ENCODE measurements around the gene CENATAC. TPM values are rescaled to one million over a fixed set of nuclear protein-coding genes. Genes with fewer than 3 reads are reported as not detected.
"Not testable (repeated sequence)": the region's sequence is repeated elsewhere in the genome, so short reads cannot be mapped to it uniquely, and the experiment has no call there.

CENATAC gene
- total and polyA plus RNA-seq, 4 donors = 10.3 to 138 (median 59.1) TPM

- ATAC-seq (ENCODE audit: low FRiP score) = no peak
- intact Hi-C loops (cut with DNase I) = no loop called here
- DNase-seq = no peak
- H3K9me3 ChIP-seq (ENCODE audit: control insufficient read depth, low read length) = no peaks in the 10 kb centered on the region
- H3K27me3 ChIP-seq (ENCODE audit: control insufficient read depth in 1 of 2, insufficient read depth in 2 of 2, low read length in 1 of 2) = no peaks in the 10 kb centered on the region
- no peak overlapping the region for H3K27ac ChIP-seq (ENCODE audit: low read depth in 1 of 2, low read length in 2 of 2)
- peaks cover 3% of the 10 kb centered on the region in 2 donors for H3K36me3 ChIP-seq (ENCODE audit: control insufficient read depth in 1 of 2, insufficient read depth in 2 of 2, low read length in 1 of 2)
- H3K4me1 ChIP-seq (ENCODE audit: control insufficient read depth in 1 of 2, insufficient read depth in 2 of 2, low read length in 2 of 2) = no peaks in the 10 kb centered on the region
- 47 to 48% methylated on average over 1 of the region's 1 CpG for WGBS, 2 donors
- H3K4me3 ChIP-seq (ENCODE audit: low read length in 2 of 2) = no peak overlapping the region
Observed at GRCh38 chr11:119000906-119001305, 3.0 kb downstream of the CENATAC start.

- Histone ChIP-seq H3K36me3 (ENCODE audit: control insufficient read depth in 1 of 2, insufficient read depth in 2 of 2, low read length in 1 of 2) (peaks cover 3% of the 10 kb centered on the region in 2 donors), H3K27me3 (ENCODE audit: control insufficient read depth in 1 of 2, insufficient read depth in 2 of 2, low read length in 1 of 2) (no peaks in the 10 kb centered on the region), H3K4me3 (ENCODE audit: low read length in 2 of 2) (no peak overlapping the region), H3K27ac (ENCODE audit: low read depth in 1 of 2, low read length in 2 of 2) (no peak overlapping the region), H3K4me1 (ENCODE audit: control insufficient read depth in 1 of 2, insufficient read depth in 2 of 2, low read length in 2 of 2) (no peaks in the 10 kb centered on the region), H3K9me3 (ENCODE audit: control insufficient read depth, low read length) (no peaks in the 10 kb centered on the region)
- 87 to 90% methylated on average over 4 of the region's 4 CpGs for WGBS, 2 donors
- intact Hi-C loops (cut with DNase I) = no loop called here
- no peak for DNase-seq
- ATAC-seq (ENCODE audit: low FRiP score) = no peak
Observed at GRCh38 chr11:119006656-119007055, 8.7 kb downstream of the CENATAC start.

- Histone ChIP-seq H3K9me3 (ENCODE audit: control insufficient read depth, low read length) (no peaks in the 10 kb centered on the region), H3K4me3 (ENCODE audit: low read length in 2 of 2) (no peak overlapping the region), H3K27me3 (ENCODE audit: control insufficient read depth in 1 of 2, insufficient read depth in 2 of 2, low read length in 1 of 2) (no peaks in the 10 kb centered on the region), H3K4me1 (ENCODE audit: control insufficient read depth in 1 of 2, insufficient read depth in 2 of 2, low read length in 2 of 2) (no peaks in the 10 kb centered on the region), H3K36me3 (ENCODE audit: control insufficient read depth in 1 of 2, insufficient read depth in 2 of 2, low read length in 1 of 2) (peaks cover 0 to 1% of the 10 kb centered on the region in 2 donors), H3K27ac (ENCODE audit: low read depth in 1 of 2, low read length in 2 of 2) (no peak overlapping the region)
- no peak for DNase-seq
- WGBS, 2 donors = 74 to 79% methylated on average over 6 of the region's 6 CpGs
- no peak for ATAC-seq (ENCODE audit: low FRiP score)
- intact Hi-C loops (cut with DNase I) = no loop called here
Observed at GRCh38 chr11:119011476-119012053, 13.6 kb downstream of the CENATAC start.

GRCh38 chr11:119012629-119013170 lies 14.8 kb downstream of the CENATAC start:
- DNase-seq = no peak
- intact Hi-C loops (cut with DNase I) = no loop called here
- no peaks in the 10 kb centered on the region for H3K4me1 ChIP-seq (ENCODE audit: control insufficient read depth in 1 of 2, insufficient read depth in 2 of 2, low read length in 2 of 2)

GRCh38 chr11:119014209-119014924 lies 16.4 kb downstream of the CENATAC start:
- H3K36me3 ChIP-seq (ENCODE audit: control insufficient read depth in 1 of 2, insufficient read depth in 2 of 2, low read length in 1 of 2) = peaks cover 0 to 1% of the 10 kb centered on the region in 2 donors
- no peaks in the 10 kb centered on the region for H3K9me3 ChIP-seq (ENCODE audit: control insufficient read depth, low read length)
- H3K27ac ChIP-seq (ENCODE audit: low read depth in 1 of 2, low read length in 2 of 2) = no peak overlapping the region
- 93 to 95% methylated on average over 17 of the region's 17 CpGs for WGBS, 2 donors
- no peak overlapping the region for H3K4me3 ChIP-seq (ENCODE audit: low read length in 2 of 2)
- intact Hi-C loops (cut with DNase I) = no loop called here
- H3K4me1 ChIP-seq (ENCODE audit: control insufficient read depth in 1 of 2, insufficient read depth in 2 of 2, low read length in 2 of 2) = no peaks in the 10 kb centered on the region
- H3K27me3 ChIP-seq (ENCODE audit: control insufficient read depth in 1 of 2, insufficient read depth in 2 of 2, low read length in 1 of 2) = no peaks in the 10 kb centered on the region
- ATAC-seq (ENCODE audit: low FRiP score) (no peak), DNase-seq (no peak)

More at GRCh38 chr11:119012629-119013170, 14.8 kb downstream of the CENATAC start:
- Histone ChIP-seq H3K36me3 (ENCODE audit: control insufficient read depth in 1 of 2, insufficient read depth in 2 of 2, low read length in 1 of 2) (peaks cover 0 to 1% of the 10 kb centered on the region in 2 donors), H3K27ac (ENCODE audit: low read depth in 1 of 2, low read length in 2 of 2) (peak overlapping the region in 1 of 2 donors; percentile 19), H3K27me3 (ENCODE audit: control insufficient read depth in 1 of 2, insufficient read depth in 2 of 2, low read length in 1 of 2) (no peaks in the 10 kb centered on the region), H3K9me3 (ENCODE audit: control insufficient read depth, low read length) (no peaks in the 10 kb centered on the region), H3K4me3 (ENCODE audit: low read length in 2 of 2) (no peak overlapping the region)
- no peak for ATAC-seq (ENCODE audit: low FRiP score)
- 74 to 79% methylated on average over 3 of the region's 3 CpGs for WGBS, 2 donors

- no peaks in the 10 kb centered on the region for H3K27me3 ChIP-seq (ENCODE audit: control insufficient read depth in 1 of 2, insufficient read depth in 2 of 2, low read length in 1 of 2)
- 63 to 67% methylated on average over 8 of the region's 8 CpGs for WGBS, 2 donors
- peaks cover 0 to 1% of the 10 kb centered on the region in 2 donors for H3K36me3 ChIP-seq (ENCODE audit: control insufficient read depth in 1 of 2, insufficient read depth in 2 of 2, low read length in 1 of 2)
- H3K27ac ChIP-seq (ENCODE audit: low read depth in 1 of 2, low read length in 2 of 2) = no peak overlapping the region
- no peaks in the 10 kb centered on the region for H3K9me3 ChIP-seq (ENCODE audit: control insufficient read depth, low read length)
- DNase-seq (no peak), ATAC-seq (ENCODE audit: low FRiP score) (no peak)
- intact Hi-C loops (cut with DNase I) = no loop called here
- no peaks in the 10 kb centered on the region for H3K4me1 ChIP-seq (ENCODE audit: control insufficient read depth in 1 of 2, insufficient read depth in 2 of 2, low read length in 2 of 2)
- no peak overlapping the region for H3K4me3 ChIP-seq (ENCODE audit: low read length in 2 of 2)
Observed at GRCh38 chr11:119015054-119015611, 17.2 kb downstream of the CENATAC start.

- DNase-seq = no peak
- no peak overlapping the region for H3K27ac ChIP-seq (ENCODE audit: low read depth in 1 of 2, low read length in 2 of 2)
- H3K4me3 ChIP-seq (ENCODE audit: low read length in 2 of 2) = no peak overlapping the region
- ATAC-seq (ENCODE audit: low FRiP score) = no peak
- intact Hi-C loops (cut with DNase I) = no loop called here
- H3K27me3 ChIP-seq (ENCODE audit: control insufficient read depth in 1 of 2, insufficient read depth in 2 of 2, low read length in 1 of 2) = no peaks in the 10 kb centered on the region
- peaks cover 0 to 1% of the 10 kb centered on the region in 2 donors for H3K36me3 ChIP-seq (ENCODE audit: control insufficient read depth in 1 of 2, insufficient read depth in 2 of 2, low read length in 1 of 2)
- H3K9me3 ChIP-seq (ENCODE audit: control insufficient read depth, low read length) = no peaks in the 10 kb centered on the region
- no peaks in the 10 kb centered on the region for H3K4me1 ChIP-seq (ENCODE audit: control insufficient read depth in 1 of 2, insufficient read depth in 2 of 2, low read length in 2 of 2)
- 72 to 77% methylated on average over 14 of the region's 14 CpGs for WGBS, 2 donors
Observed at GRCh38 chr11:119016216-119017009, 18.5 kb downstream of the CENATAC start.

- ATAC-seq (ENCODE audit: low FRiP score); H3K4me1 ChIP-seq (ENCODE audit: control insufficient read depth in 1 of 2, insufficient read depth in 2 of 2, low read length in 2 of 2); H3K36me3 ChIP-seq (ENCODE audit: control insufficient read depth in 1 of 2, insufficient read depth in 2 of 2, low read length in 1 of 2); H3K27me3 ChIP-seq (ENCODE audit: control insufficient read depth in 1 of 2, insufficient read depth in 2 of 2, low read length in 1 of 2); H3K9me3 ChIP-seq (ENCODE audit: control insufficient read depth, low read length); intact Hi-C loops (cut with DNase I); DNase-seq: not testable (repeated sequence)
- H3K4me3 ChIP-seq (ENCODE audit: low read length in 2 of 2) = peak overlapping the region; percentile 52 to 75
- peak overlapping the region in 1 of 2 donors; percentile 3 for H3K27ac ChIP-seq (ENCODE audit: low read depth in 1 of 2, low read length in 2 of 2)
- WGBS, 2 donors = 6 to 7% methylated on average over 10 of the region's 10 CpGs
Observed at GRCh38 chr11:119017377-119017776, 19.4 kb downstream of the CENATAC start.
